GM12865 (cell line): ENCODE data around the gene YAF2.
"Not testable (repeated sequence)": the region's sequence is repeated elsewhere in the genome, so short reads cannot be mapped to it uniquely, and the experiment has no call there.

ENCODE experiments used
- DNase-seq: peaks from one replicate; pipeline ENCODE4 v3.0.0; 2010; ENCODE audit warnings: low read depth
- H3K4me3 ChIP-seq: 2 replicates; pipeline ENCODE4 v1.5.1; 2011; ENCODE audit warnings: mild to moderate bottlenecking, low read depth, low read length, control low read depth
- CTCF ChIP-seq: IDR thresholded peaks from 2 replicates; pipeline ENCODE4 v1.5.1; 2011; ENCODE audit warnings: low read length, control low read depth, low read depth, inconsistent platforms; ENCODE audit not compliant: insufficient read depth; ENCODE audit errors: missing control alignments

The YAF2 gene

GRCh38 chr12:42199007-42199406 lies 39.0 kb downstream of the YAF2 start:
- no peak for TF ChIP-seq CTCF
- no peak for DNase-seq

GRCh38 chr12:42196723-42197603 lies 41.1 kb downstream of the YAF2 start:
- no peak for DNase-seq
- no peak for TF ChIP-seq CTCF
- no peak overlapping the region for H3K4me3 ChIP-seq

More at GRCh38 chr12:42199007-42199406, 39.0 kb downstream of the YAF2 start:
- no peak overlapping the region for H3K4me3 ChIP-seq

GRCh38 chr12:42192686-42193085 lies 45.4 kb downstream of the YAF2 start:
- no peak for DNase-seq
- no peak for TF ChIP-seq CTCF
- H3K4me3 ChIP-seq, result no peak overlapping the region

GRCh38 chr12:42192258-42192657 lies 45.8 kb downstream of the YAF2 start:
- no peak for DNase-seq
- no peak overlapping the region for H3K4me3 ChIP-seq
- no peak for TF ChIP-seq CTCF

GRCh38 chr12:42190376-42190775 lies 47.7 kb downstream of the YAF2 start:
- no peak for TF ChIP-seq CTCF

GRCh38 chr12:42188275-42188674 lies 49.8 kb downstream of the YAF2 start:
- not testable (repeated sequence) for DNase-seq, H3K4me3 ChIP-seq

More at GRCh38 chr12:42190376-42190775, 47.7 kb downstream of the YAF2 start:
- H3K4me3 ChIP-seq, result no peak overlapping the region
- no peak for DNase-seq

- no peak overlapping the region for H3K4me3 ChIP-seq
- no peak for DNase-seq
- TF ChIP-seq CTCF, result no peak
Observed at GRCh38 chr12:42187799-42188198, 50.2 kb downstream of the YAF2 start.
